CD4-positive, alpha-beta T cell treated with Interleukin-21 for 1 hour (primary cell): ENCODE measurements around the gene NTHL1.
A peak's percentile ranks its signal among the peaks of the same experiment; 100 is the strongest.

ENCODE experiments used
- DNase-seq: peaks from one replicate; pipeline ENCODE4 v3.0.0-alpha.2; 2020

Gene NTHL1

GRCh38 chr16:1991135-1991551 is 56.5 kb downstream of the NTHL1 start:
- DNase-seq: peak; percentile 73

DNA sequence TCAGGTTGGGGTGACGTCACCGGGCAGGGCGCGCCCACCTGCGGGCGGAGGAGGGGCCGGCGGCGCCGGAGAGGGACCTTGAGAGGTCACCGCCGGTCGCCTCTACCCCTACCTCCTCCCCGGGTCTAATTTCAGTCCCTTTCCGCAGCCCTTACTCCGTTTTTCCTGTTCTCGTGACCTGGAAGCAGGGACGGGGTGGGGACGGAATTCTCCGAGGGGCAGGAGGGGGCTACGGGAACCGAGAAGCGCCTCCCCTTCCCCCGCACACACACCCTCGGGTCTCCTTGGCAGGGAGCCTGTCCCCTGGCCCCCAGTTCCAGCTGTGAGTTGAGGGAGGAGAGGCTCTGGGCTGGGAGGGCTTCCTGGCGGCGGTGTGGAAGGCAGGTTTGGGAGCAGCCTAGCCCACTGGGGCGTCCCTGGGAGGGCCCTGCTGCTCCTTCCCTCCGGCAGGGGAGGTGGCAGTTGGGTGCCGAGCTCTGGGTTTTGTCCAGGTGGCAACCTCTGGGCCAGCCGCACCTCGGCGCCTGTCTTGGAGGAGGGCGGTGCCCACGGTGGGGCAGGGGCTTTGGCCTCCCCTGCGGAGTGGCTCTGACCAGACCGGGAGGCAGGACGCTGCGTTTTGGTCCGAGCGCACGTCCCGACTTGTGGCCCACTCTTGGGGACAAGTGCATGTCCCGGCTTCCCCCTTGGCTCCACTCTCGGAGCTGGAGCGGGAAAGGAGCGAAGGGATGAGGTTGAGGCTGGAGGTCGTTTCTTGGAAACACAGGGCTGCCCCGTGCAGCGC is 57.1 kb downstream of the NTHL1 start:
- peak; percentile 63 for DNase-seq

GRCh38 chr16:1990101-1990350 is 57.6 kb downstream of the NTHL1 start:
- DNase-seq: no peak
